GM21367 (cell line): ENCODE measurements around the gene IBA57.

Experiments used
- ATAC-seq: cut with Tn5 transposase; IDR thresholded peaks from one replicate; pipeline ENCODE4 v1.9.1; 2021; ENCODE audit not compliant: unreplicated experiment

The IBA57 gene

DNA sequence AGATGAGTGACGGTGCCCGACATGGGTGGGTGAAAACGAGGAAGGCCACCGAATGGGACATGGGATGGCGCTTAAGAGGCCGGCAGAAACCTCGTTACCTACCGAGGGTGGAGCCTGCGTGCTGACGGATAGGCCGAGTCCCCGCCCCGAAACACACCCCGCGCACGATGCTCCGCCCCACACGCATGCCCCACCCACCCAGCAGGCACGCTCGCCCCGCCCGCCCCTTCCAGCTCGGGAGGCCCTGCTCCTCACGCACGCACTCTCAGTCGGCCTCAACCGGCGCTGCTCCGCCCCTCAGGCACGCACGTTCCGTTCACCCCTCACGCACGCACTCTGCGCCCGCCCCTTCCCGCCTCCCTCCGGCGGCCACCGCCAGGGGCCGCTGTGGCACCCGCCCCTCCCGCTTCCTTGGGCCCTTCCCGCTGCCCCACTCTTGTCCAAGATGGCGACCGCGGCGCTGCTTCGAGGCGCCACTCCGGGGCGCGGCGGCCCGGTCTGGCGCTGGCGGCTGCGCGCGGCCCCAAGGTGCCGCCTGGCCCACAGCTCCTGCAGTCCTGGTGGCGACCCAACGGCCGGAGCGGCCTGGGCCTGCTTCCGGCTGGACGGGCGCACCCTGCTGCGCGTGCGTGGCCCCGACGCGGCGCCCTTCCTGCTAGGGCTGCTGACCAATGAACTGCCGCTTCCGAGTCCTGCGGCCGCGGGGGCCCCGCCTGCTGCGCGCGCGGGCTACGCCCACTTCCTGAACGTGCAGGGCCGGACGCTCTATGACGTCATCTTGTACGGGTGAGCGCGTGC is at the start of gene IBA57:
IBA57 (plus strand) TSS at position 433 of the 798 bp plus-strand sequence; CDS start at position 446, 13 bp downstream.
- peak; percentile 79 for ATAC-seq

DNA sequence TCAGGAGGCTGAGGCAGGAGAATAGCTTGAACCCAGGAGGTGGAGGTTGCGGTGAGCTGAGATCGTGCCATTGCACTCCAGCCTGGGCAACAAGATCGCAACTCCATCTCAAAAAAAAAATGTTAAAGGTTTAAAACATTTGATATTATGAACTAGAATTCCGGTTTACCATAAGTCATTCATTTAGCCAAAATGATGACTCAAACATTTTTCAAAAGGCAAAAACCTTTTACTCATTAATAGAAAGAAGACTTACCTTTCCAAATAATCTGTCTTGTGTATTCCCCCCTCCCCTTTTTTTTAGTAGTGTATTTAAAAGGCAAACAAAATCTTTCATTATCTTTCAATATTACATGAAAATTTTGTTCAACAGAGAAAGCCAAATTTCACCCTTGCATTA is 48.3 kb upstream of the IBA57 start:
- ATAC-seq: no peak

DNA sequence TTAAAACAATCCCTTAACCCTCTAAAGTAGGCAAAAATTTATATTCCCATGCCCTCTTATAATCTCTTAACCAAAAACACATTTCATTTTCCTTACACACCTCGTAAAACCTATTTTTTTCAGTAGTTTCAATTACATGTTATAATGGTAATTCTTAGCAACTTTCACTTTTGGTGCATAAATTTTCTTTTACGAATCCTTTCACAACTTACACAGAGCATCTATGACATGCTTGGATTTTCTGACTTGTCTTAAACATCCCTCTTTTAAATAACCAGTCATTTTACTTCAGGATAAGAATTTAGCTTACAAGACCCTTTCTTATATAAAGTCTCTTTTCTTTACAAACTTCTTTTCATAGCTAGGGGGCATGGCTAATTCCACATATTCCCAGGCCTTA is 47.6 kb upstream of the IBA57 start:
- no peak for ATAC-seq

DNA sequence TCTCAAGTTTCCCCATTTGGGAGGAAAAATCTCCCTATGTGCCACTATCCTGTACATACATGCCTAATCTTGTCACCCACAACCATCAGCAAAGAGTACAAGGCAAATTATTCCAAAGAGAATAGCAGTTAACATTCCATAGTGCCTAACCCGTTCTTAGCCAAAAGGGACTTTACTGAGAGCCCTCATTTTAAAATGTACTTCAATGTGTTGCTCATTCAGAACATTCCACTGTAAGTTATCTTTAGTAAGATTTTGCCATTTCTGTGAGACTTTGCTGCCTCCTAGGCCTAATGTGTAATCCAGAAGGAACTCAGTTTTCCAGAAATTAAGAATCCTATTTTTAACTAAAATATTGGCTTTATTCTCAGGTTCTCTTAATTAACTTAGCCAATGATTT is 45.3 kb upstream of the IBA57 start:
- ATAC-seq: no peak

DNA sequence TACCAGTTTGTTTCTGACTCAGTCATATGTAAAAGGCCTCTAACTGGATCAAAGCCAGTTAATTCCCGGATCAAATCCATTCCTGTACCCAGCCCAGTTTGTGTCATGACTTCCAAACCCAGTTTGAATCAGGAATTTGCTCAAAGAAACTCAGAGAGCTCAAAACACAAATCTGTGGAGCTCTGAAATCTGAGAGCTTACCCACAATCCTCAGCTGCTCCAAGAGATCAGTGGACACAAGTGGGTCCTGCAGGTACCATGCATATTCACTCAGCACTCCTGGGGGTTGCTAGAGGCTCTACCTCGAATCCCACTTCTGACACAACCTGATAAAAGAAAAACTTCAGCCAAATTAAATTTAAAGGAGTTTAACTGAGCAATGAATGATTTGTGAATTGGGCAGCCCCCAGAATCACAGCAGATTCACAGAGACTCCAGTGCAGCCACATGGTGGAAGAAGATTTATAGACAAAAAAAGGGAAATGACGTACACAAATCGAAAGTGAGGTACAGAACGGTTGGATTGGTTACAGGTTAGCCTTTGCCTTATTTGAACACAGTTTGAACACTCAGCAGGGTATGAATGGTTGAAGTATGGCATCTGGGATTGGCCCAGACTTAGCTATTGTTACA is 44.6 kb upstream of the IBA57 start:
- ATAC-seq: no peak

DNA sequence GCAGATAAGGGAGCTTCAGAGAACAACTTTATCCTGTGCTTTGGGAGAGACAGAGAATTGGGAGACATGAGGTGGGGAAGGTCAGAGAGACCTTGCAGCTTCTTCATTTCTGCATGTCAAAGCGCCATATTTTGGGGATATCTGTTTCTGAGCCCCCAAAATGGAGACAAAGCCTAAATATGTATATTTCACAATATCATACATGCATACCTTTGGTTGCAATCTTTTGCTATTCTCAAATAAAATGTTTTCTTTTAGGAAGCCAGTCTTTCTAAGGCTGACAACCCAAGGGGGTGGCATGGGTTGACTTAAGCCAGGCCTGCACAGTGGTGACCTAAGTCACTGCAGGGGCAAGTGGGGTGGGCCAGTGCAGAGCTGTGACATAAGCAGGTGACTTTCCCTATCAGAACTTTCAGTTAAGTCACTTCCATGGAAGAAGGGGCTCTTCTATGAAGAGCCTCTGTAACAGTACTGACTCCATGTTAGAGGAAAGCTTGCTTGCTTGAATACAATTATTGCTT is 42.6 kb upstream of the IBA57 start:
- ATAC-seq: no peak

DNA sequence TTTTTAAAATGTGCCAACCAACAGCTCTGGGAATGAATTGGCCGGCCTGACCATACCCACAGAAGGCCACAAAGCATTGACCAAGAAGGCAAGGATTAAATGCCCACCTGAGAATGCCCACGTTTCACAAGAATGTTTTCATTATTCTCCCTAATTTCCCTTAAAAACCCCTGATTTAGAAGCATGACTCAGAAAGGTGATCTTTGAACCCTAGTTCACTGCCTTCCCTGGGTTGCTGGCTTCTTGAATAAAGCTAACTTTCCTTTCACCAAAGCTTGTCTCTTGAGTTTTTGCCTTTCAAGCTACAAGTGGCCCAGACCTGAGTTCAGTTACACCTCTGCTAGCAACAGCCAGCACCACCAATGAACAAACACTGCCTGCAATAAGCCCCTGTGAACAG is 42.1 kb upstream of the IBA57 start:
- no peak for ATAC-seq

DNA sequence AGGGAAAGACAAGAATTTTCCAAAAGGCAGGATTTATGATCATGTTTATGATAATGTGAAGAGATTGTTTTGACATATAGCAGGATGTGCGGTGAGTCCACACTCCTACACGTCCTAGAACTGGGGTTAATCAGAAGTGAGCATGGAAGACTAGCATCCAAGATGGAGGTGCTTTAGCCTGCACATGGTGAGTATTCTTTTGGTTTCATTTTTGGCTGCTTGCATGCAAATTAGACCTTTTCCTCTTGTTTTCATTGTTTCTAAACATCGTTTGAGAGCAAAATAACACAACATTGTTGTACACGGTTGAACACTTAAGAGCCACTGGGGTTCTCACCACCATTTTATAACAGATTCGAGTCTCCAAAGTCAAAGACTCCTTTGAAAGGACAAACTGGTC is 40.4 kb upstream of the IBA57 start:
- no peak for ATAC-seq

DNA sequence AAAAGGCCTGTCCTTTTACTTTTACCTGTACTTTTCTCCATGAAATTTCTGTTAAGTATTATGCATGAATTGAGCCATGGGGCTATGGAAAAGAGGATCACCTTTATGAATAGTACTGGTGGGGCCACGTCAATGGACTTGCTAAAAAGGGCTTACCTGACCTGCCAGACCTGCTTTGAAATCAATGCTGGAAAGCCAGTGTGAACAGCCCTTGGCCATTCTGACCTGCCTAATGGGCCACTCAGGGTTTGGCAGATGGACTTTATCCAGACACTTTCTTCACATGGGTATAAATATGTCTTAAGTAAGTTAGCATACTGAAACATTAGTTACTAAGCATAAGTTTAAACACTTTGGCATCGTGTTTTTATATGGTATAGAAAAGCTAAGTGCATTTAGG is 33.8 kb upstream of the IBA57 start:
- ATAC-seq: no peak

DNA sequence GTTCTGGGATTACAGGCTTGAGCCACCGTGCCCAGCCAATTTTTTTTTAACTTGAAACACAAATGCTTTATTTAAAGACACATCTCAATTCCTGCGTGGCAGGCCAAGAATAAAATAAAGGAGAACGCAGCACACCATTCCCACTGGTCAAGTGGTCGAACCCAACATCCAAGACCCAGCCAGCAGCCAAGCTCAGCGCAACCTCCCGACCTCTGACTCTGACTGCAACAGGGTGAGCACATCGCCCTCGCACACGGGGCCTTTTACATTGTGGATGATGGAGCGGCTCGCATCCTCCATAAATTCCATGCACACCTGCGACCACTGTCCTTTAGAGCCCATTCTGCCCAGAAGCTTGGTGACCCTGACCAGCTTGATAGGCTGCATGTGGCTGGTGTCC is 31.0 kb upstream of the IBA57 start:
- ATAC-seq: no peak

DNA sequence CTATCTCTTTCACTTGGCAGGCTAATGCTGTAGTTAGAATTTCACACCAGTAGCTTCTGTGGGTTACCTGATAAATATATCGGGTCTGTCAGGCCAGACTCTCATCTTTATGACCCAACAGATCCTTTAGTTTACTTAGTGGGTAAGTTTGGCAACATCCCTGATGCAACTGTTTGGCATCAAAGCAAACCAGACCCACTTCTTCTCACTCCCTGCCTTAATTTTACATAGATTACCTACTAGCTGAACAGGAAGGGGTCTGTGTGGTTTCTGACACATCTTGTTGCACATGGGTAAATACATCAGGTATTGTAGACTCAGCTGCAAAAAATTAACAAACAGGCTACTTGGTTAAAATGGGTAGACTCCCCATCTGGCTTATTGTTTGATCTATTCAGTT is 28.7 kb upstream of the IBA57 start:
- no peak for ATAC-seq

DNA sequence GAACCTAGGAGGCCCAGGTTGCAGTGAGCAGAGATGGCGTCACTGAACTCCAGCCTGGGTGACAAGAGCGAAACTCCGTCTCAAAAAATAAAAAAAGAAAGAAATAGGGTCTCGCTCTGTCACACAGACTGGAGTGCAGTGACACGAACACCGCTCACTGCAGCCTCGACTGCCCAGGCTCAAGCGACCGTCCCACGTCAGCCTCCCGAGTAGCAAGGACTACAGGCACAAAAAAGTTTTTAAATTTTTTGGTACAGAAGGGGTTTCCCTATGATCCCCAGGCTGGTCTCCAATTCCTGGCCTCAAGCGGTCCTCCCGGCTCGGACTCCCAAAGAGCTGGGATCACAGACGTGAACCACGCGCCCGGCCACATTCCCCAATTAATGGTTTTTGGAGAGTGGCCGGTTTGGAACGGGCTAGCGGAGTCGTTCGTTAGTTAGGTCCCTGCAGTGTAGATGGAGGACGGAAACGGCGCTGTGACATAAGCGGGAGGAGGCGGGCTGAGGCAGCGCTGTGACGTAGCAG is 26.1 kb upstream of the IBA57 start:
- ATAC-seq: no peak

DNA sequence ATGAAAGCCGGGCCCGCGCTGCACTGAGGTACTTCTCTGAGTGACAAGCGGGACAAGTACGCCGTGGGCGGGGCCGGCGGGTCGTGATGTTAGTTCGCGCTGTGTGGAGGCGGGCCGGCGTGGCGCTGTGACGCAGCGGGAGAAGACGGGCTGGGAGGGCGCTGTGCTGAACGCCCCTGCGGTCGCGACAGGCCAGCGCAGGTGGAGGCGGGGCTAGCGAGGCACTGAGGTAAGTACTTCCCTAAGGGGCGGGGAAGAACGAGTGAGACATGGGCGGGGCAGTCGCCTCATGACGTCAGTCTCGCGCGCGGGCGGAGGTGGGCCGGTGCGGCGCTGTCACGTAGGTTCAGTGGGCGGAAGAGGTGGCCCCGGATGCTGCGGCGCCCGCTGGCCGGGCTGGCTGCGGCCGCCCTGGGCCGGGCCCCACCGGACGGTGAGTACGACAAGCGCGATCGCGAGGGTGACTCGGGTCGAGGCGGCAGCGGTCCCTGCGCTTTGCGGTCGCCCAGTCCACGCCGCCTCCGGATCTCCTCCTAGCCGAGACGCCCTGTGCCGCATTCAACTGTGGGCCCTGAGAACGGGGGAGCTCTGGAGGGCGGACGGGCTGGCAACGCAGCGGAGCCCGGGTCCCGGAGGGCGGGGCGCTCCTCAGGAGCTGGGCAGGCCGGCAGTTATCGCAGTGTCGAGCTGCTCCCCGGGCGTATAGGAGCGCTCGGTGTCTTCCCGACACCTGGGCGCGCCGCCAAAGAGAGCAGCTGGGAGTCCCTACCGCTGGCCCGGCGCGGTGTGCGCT is 25.5 kb upstream of the IBA57 start, which contains the start of gene GUK1:
GUK1 (plus strand) TSS at position 349 of the 793 bp plus-strand sequence; CDS start at position 373, 24 bp downstream.
- peak; percentile 88 for ATAC-seq

DNA sequence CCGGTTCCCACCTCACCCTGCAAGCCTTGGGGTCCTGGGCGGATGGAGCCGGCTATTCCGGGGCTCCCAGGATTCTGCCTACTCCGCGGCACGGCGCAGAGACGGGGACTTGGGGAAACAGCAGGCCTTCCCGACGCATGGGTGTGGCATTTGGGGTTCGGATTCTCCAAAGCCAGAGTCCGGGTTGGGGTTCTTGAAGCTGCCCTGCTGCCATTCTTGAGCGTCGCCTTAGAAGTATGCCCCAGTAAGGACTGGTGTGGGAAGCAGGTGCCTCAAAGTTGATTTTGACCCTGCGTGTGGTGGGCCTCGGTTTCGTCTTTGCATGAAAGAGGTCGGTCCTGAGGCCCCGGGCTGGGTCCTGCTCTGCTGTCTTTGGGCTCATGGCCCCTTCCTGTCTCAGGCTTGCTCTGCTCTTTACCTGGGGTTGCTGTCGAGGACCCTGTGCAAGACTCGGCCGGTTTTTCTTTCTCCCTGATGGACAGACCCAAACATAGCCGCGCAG is 24.8 kb upstream of the IBA57 start:
- ATAC-seq: no peak

DNA sequence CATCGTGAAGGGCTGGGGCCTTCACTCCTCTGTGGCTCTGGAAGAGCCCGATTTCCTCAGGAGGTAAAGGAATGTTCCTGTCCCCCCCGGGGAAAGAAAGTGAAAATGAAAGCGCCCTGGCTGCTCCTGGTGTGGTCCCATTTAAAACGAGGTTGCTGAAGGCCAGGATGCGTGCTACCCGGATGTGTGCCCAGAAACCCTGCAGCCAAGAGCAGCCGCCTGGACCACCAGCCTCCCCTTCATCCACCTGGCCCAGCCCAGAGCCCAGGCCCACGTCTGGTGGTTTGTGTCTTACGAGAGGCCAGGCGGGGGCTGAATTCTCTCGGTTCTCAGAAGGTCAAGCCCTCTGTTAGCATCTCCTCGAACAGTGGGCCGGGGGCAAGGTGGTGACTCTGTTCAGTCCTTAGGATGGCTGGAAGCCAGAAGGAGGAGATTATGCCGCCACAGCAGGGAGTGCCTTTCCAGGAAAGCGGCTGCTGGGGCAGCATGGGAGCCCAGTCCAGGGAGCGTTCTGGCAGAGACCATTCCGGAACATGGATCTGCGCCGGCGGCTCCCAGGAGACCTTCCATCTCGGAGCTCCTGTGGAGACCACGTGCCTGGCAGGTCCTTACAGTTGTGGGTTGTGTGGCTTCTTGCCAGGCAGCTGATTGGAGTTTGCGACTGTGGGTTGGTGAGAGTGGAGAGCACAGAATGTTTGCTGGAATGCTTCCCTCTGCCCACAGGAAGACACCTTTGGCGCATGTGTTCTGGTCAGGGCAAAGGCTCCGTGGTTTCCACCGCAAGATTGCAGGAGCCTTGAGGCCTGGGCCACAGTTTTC is 24.2 kb upstream of the IBA57 start:
- ATAC-seq: no peak

DNA sequence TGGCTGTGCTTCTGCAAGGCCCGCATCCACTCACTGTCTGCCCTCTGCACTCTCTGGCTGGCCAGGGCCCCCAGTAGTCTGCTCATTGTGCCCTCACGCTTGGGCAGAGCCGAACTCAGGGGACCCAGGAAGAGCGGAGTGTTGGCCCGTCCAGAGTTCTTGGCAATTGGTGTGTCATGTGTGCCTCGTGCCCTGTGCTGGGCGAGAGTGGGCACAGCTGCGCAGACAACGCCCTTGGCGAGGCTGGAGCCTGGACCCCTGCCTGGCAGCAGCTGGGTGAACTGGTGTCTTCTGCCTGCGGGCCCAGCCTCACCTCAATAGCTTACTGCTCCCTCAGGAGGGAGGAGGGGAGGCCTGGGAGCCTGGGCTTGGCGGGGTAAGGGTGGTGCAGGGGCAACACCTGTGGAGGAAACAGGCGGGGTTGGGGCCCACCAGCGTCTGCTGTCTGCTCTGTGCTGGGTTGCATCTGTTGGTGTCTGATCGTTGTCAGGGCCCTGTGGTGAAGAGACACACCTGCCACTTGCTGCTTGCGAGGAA is 23.4 kb upstream of the IBA57 start:
- ATAC-seq: no peak

DNA sequence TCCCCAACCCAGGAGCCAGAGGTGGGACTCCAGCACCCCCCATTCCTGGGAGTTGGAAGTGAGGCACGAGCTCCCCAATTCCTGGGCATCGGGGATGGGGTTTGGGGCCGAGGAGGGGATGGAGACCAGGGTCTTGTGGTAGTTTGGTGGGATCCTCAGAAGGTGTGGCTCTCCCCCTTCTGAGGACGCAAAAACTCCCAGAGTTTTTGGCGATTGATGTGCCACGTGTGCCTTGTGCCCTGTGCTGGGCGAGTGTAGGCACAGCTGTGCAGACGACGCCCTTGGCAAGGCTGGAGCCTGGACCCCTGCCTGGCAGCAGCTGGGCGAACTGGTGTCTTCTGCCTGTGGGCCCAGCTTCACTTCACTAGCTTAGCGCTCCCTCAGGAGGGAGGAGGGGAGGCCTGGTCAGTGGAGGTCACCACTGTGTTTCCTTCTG is 22.9 kb upstream of the IBA57 start:
- ATAC-seq: no peak

DNA sequence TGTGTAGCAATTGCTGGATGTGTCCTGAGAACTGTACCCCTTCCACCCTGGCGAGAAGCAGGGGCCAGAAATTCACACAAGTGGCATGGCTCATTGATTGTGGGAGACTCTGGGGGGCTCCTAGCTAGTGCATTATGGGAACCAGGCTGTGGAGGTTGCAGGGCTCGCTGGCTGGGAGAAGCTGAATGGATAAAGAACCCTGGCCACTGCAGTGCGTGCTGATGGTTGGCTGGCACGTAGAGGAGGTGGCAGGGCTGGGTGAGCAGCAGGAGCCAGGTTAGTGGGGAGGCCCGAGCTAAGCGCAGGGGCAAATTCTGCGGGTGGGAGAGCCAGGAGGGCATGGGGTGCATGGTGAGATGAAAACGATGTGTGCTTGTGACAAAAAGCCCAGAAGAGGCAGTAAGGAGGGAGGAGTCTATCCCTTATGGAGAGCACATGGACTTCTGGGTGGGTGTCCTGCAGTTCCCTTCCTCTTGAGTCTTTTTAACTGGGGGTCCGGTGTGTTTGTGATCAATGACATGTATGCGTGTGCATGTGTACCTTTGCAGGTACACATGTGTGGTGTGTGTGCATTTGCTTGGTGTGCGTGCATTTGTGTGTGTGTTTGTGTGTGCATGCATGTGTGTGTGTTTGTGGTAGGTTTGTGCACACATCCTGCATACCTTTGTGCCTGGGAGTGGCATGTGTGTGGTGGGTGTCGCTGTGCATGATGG is 22.0 kb upstream of the IBA57 start:
- ATAC-seq: no peak
